OCI-LY7 (cell line): ENCODE measurements around the gene MILR1. TPM values are rescaled to one million over a fixed set of nuclear protein-coding genes. Genes with fewer than 3 reads are reported as not detected.

ENCODE experiments used
- BruUV-seq: library from RNA; stranded (reverse); fragments of 400-500 nt; replicated peaks from 2 replicates; lab custom pipeline; 2021; lab: Mats Ljungman, UMichigan
- CTCF ChIA-PET: fragments of 300-600 bp; sonication (Branson Sonifier 250); formaldehyde crosslinking; loops from one replicate; lab custom pipeline; 2022; ENCODE audit warnings: antibody characterized with exemption; ENCODE audit not compliant: unreplicated experiment; lab: Charles Lee
- POLR2A ChIA-PET: fragments of 300-600 bp; sonication (Branson Sonifier 250); formaldehyde crosslinking; loops from one replicate; lab custom pipeline; 2022; ENCODE audit warnings: antibody characterized with exemption; lab: Charles Lee
- DNase-seq: peaks from one replicate; pipeline ENCODE4 v3.0.0-alpha.2; 2015; ENCODE audit warnings: low spot score
- H2AFZ ChIP-seq: fragments of 200-600 bp; sonication (generic), shearing (Covaris generic); 2 replicates; pipeline ENCODE4 v1.6.1; 2014; ENCODE audit warnings: mild to moderate bottlenecking, antibody characterized with exemption, low read length, moderate library complexity
- H3K27ac ChIP-seq: fragments of 200-600 bp; sonication (generic); 2 replicates; pipeline ENCODE4 v1.5.1; 2014; ENCODE audit warnings: mixed run types, low read depth, mild to moderate bottlenecking, moderate library complexity, low read length, inconsistent platforms; ENCODE audit not compliant: poor library complexity, severe bottlenecking
- H3K36me3 ChIP-seq: fragments of 200-600 bp; sonication (generic); 2 replicates; pipeline ENCODE4 v1.6.1; 2014; ENCODE audit warnings: mild to moderate bottlenecking, antibody characterized with exemption, low read length, moderate library complexity, mixed read lengths; ENCODE audit not compliant: insufficient read depth
- H3K4me1 ChIP-seq: fragments of 200-600 bp; sonication (generic); 2 replicates; pipeline ENCODE4 v1.5.1; 2014; ENCODE audit warnings: mild to moderate bottlenecking, low read length; ENCODE audit not compliant: insufficient read depth, poor library complexity, severe bottlenecking
- H3K4me2 ChIP-seq: fragments of 200-600 bp; sonication (generic); 2 replicates; pipeline ENCODE4 v1.6.1; 2014; ENCODE audit warnings: mild to moderate bottlenecking, low read length
- H3K4me3 ChIP-seq: fragments of 200-600 bp; sonication (generic); 2 replicates; pipeline ENCODE4 v1.5.1; 2014; ENCODE audit warnings: mild to moderate bottlenecking, low read depth, low read length; ENCODE audit not compliant: poor library complexity, severe bottlenecking
- H3K79me2 ChIP-seq: fragments of 200-600 bp; sonication (generic); 2 replicates; pipeline ENCODE4 v1.6.1; 2016; ENCODE audit warnings: low read depth, mild to moderate bottlenecking, low read length, moderate library complexity, mixed read lengths; ENCODE audit not compliant: insufficient read depth
- H3K9me2 ChIP-seq: fragments of 200-600 bp; sonication (generic); 2 replicates; pipeline ENCODE4 v1.6.1; 2016; ENCODE audit warnings: mild to moderate bottlenecking, low read length, mixed read lengths; ENCODE audit not compliant: insufficient read depth
- H3K9me3 ChIP-seq: fragments of 200-600 bp; sonication (generic); 2 replicates; pipeline ENCODE4 v1.6.1; 2014; ENCODE audit warnings: mild to moderate bottlenecking, mixed run types, low read length, mixed read lengths
- H4K20me1 ChIP-seq: fragments of 200-600 bp; sonication (generic); 2 replicates; pipeline ENCODE4 v1.6.1; 2014; ENCODE audit warnings: mild to moderate bottlenecking, antibody characterized with exemption, low read length, moderate library complexity, mixed read lengths; ENCODE audit not compliant: insufficient read depth
- EZH2phosphoT487 ChIP-seq: fragments of 200-600 bp; sonication (generic); IDR thresholded peaks from 2 replicates; pipeline ENCODE4 v1.6.1; 2018; ENCODE audit warnings: low read depth, borderline replicate concordance, mild to moderate bottlenecking, mixed run types, antibody characterized with exemption, low read length, moderate library complexity, mixed read lengths
- intact Hi-C: fragments of 100-400 bp; cut with micrococcal nuclease; formaldehyde crosslinking; loops from one replicate; pipeline ENCODE4 v1.10.0; 2022; ENCODE audit not compliant: unreplicated experiment
- total RNA-seq, 2 experiments: library from RNA; depleted of rRNA in 1 of 2; stranded (reverse); fragments of >200 nt in 1 of 2; shearing (Covaris generic) in 1 of 2; gene quantifications; 2 replicates each; pipeline ENCODE4 v1.2.3, GENCODE V29; 2014 to 2022
- TF ChIP-seq, protein P1 (sequence below): fragments of 200-600 bp; sonication (generic); conservative IDR thresholded peaks from 2 replicates; pipeline ENCODE4 v1.5.1; 2014; ENCODE audit warnings: mild to moderate bottlenecking, antibody characterized with exemption, low read length, moderate library complexity, mixed read lengths

MILR1 gene
- total RNA-seq, 2 experiments from 2014 or later = 68.7 to 101 TPM

DNA sequence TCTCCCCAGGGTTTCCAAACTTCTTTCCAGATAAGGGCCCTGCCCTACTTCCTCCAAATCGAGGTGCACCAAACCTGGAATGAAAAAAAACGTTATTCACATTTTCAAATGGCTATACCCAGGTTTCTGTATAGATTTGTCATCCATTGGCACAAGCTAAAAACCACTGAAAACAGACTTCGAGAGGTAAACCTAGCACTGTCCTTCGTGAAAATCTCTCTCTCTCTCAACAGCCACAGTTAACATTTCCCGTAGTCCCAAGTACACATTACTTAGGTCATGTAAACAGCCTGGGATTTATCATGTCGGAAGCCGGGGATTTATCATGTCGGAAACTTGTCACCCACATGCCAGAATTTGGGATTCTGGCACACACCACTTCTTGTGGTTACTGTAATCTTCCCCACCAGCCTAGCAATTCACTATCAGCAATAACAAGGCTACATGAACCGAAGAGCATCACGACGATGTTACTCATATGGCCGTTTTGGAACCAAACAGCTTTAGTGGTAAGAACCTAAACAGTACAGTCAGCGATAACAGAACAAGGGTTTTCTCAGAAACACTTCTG lies 55.9 kb downstream of the MILR1 start:
- no peaks in the 10 kb centered on the region for H3K9me2 ChIP-seq
- peak overlapping the region; percentile 90 for H3K27ac ChIP-seq
- no TSS peak for BruUV-seq
- H3K79me2 ChIP-seq = peaks cover 92% of the 10 kb centered on the region
- peaks cover 53% of the 10 kb centered on the region for H3K4me1 ChIP-seq
- H3K9me3 ChIP-seq = no peaks in the 10 kb centered on the region
- no peak for TF ChIP-seq EZH2phosphoT487
- TF ChIP-seq, protein P1, sequence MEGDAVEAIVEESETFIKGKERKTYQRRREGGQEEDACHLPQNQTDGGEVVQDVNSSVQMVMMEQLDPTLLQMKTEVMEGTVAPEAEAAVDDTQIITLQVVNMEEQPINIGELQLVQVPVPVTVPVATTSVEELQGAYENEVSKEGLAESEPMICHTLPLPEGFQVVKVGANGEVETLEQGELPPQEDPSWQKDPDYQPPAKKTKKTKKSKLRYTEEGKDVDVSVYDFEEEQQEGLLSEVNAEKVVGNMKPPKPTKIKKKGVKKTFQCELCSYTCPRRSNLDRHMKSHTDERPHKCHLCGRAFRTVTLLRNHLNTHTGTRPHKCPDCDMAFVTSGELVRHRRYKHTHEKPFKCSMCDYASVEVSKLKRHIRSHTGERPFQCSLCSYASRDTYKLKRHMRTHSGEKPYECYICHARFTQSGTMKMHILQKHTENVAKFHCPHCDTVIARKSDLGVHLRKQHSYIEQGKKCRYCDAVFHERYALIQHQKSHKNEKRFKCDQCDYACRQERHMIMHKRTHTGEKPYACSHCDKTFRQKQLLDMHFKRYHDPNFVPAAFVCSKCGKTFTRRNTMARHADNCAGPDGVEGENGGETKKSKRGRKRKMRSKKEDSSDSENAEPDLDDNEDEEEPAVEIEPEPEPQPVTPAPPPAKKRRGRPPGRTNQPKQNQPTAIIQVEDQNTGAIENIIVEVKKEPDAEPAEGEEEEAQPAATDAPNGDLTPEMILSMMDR = no peak
- intact Hi-C loops = no loop called here
- H4K20me1 ChIP-seq = peaks cover 50% of the 10 kb centered on the region
- H3K36me3 ChIP-seq = peaks cover 81% of the 10 kb centered on the region
- H3K4me3 ChIP-seq = peak overlapping the region; percentile 100
- peak overlapping the region; percentile 96 for H3K4me2 ChIP-seq
- CTCF ChIA-PET = no interaction called here
- no peak overlapping the region for H2AFZ ChIP-seq
- no peak for DNase-seq
- POLR2A ChIA-PET = interaction anchor here (0.6 to 1.6 kb wide), 8 partner anchors 8 to 572 kb away, joined by 3 to 17 read pairs (median 4); partner anchors contain the start of genes MILR1 and POLG2

DNA sequence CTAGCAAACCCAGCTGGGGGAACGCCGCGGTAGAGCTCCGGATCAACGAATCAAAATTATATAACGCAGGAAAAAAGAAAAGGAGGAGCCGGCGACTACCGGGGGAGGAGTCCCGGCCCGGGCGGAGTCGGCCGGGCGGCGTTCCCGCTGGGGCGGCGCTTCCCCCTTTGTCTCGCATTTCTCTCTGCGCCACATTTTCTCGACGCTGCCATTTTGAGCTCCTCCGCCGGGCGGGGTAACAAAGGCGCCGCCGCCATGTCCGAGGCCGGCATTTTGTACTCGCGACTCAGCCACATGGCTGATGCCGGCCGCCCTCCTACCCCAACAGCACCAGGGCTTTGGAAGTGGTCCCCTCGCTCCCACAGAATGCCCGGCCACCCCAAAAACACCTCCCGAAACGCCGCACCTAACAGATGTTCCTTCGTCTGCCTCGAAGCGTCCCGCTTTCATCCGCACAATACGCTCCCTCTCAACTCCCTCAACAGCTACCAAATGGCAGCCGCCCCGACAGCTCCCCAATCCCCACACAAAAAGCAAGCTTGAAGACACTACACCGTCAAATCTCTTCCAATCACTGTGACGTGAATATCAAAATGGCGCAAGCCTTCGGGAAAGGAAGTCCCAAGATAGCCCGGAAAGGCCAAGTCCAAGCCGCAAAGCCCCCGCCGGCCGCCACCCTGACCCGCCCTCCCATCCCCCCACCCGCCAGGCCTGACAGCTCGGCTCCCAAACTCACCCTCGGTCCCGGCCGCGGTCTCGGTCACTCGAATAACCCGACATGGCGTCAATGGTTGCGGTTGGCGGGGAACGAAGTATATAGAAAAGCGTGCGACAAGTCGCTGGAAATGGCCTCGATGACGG lies 56.7 kb downstream of the MILR1 start:
- Histone ChIP-seq H3K4me2 (peak overlapping the region; percentile 96), H3K79me2 (peaks cover 93% of the 10 kb centered on the region), H3K9me3 (no peaks in the 10 kb centered on the region), H3K9me2 (no peaks in the 10 kb centered on the region), H3K27ac (peak overlapping the region; percentile 90), H3K4me3 (peak overlapping the region; percentile 100), H4K20me1 (peaks cover 50% of the 10 kb centered on the region), H2AFZ (no peak overlapping the region), H3K4me1 (peaks cover 46% of the 10 kb centered on the region), H3K36me3 (peaks cover 81% of the 10 kb centered on the region)
- peak; percentile 92 for DNase-seq
- intact Hi-C loops = no loop called here
- BruUV-seq = no TSS peak
- ChIA-PET CTCF (no interaction called here), POLR2A (interaction anchor here (0.6 to 1.6 kb wide), 9 partner anchors 9 to 573 kb away, joined by 3 to 17 read pairs (median 3); partner anchors contain the start of genes MILR1 and POLG2)
- TF ChIP-seq, protein P1 = no peak
- no peak for TF ChIP-seq EZH2phosphoT487
